ENCODE results near the gene VSX2. TPM values are rescaled to one million over a fixed set of nuclear protein-coding genes. Genes with fewer than 3 reads are reported as not detected.

The VSX2 gene
- total RNA-seq, 1 donor from 2014 or later, result not detected

DNA sequence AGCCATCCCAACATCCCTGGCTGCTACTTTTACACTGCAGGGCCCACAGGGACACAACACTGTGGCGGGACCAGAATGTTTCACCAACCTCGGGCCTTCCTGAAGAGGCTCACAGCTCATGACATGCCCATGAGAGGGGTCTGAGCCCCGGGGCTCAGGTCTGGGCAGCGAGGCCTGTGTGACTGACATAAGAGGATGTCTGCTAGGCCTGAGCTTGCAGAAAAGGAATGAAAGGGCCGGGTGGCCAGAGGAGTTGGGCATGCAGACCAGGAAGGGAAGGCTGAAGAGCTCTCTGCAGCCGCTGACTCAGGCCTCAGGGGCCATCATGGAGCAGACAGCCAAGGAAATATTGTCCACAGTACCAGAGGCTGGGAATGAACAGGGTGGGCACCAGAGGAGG is 18.3 kb upstream of the VSX2 start:
- DNase-seq (ENCODE audit: extremely low read depth, low read depth, low spot score), result no peak

DNA sequence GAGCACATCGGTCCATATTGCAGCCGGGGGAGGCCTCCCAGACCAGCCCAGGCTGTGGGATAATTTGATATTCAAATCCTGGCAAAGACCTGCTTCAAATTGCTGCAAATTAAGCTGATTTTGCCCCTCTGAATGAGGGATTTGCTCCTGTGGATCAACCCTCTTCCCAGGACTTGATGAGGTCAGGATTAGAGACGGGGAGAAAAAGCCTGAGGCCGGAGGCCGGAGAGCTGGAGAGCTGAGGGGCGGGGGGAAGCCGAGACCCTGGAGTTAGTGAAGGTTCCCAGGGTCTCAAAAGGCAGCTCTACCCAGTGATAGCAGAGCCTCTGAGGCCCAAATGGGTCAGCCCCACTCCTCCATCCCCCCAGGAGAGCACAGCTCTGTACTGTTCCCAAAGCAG is 17.5 kb upstream of the VSX2 start:
- DNase-seq (ENCODE audit: extremely low read depth, low read depth, low spot score), result no peak

DNA sequence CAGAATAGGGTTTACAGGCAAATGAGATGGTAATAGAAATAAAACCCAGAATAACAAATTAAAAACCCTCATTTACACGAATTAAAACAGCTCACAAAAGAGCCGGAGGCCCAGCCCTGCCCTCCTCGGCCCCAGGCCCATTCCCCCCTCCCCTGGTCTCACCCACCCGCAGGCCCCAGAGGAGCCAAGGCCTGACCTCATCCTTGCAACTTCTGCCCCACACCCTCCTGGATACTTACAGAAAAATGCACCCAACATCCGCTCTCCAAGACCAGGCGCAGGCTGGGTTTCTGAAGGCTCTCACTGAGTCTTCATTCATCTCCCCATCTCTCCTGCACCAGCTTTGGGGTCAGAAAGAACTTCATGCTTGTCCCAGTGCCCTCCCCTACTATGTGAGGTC is 16.2 kb upstream of the VSX2 start:
- DNase-seq (ENCODE audit: extremely low read depth, low read depth, low spot score), result no peak

DNA sequence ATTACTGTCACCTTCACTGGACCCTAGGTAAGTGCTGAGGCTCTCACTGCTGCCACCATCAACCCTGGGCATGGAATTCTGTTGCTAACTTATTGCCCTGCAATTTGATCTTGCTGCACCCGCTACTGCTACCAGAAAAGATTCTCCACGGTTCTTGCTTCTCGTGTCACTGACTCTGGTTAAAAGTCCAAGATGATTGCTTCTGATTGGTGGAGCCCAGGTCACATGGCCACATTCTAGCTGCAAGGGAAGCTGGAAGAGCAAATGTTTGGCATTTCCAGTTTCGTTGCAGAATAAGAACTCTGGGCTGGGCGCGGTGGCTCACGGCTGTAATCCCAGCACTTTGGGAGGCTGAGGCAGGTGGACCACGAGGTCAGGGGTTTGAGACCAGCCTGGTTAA is 7.5 kb upstream of the VSX2 start:
- DNase-seq (ENCODE audit: extremely low read depth, low read depth, low spot score), result no peak

DNA sequence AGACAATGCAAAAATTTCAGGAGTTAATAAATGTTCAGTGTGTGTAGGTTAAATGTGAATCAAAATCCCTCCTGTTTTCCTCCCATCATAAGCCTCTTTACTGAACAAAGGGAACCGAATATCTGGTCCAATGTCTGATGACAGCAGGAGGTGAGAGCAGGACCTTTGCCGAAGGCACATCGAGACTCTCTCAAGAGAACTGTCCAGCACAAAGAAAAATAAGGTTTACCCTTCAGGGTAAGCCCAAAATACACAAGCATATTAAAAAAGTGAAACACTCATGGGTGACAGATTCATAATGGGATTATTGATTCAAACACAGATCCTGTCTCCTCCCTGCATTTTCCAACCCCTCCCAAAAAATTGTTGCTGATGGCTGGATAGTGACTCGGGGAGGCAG is 4.2 kb upstream of the VSX2 start:
- no peak for DNase-seq (ENCODE audit: extremely low read depth, low read depth, low spot score)

DNA sequence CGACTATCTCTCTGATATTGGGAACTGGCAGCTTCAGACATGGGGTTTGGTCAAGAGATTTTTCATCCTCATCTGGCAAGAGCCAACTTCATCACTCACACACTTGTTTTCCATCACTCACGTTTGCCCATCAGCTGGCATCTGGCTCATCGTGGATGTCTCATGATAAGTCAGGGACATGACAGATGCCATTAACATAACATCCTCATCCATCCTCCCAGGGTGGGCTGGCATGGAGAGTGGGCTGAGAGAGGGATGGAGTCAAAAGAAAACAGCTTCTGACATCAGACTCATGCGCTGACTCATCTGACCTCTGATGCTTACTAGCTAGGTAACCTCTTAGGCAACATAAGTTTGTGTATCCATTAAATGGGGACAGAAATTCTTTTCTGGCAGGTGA is 1.8 kb upstream of the VSX2 start:
- no peak for DNase-seq (ENCODE audit: extremely low read depth, low read depth, low spot score)

DNA sequence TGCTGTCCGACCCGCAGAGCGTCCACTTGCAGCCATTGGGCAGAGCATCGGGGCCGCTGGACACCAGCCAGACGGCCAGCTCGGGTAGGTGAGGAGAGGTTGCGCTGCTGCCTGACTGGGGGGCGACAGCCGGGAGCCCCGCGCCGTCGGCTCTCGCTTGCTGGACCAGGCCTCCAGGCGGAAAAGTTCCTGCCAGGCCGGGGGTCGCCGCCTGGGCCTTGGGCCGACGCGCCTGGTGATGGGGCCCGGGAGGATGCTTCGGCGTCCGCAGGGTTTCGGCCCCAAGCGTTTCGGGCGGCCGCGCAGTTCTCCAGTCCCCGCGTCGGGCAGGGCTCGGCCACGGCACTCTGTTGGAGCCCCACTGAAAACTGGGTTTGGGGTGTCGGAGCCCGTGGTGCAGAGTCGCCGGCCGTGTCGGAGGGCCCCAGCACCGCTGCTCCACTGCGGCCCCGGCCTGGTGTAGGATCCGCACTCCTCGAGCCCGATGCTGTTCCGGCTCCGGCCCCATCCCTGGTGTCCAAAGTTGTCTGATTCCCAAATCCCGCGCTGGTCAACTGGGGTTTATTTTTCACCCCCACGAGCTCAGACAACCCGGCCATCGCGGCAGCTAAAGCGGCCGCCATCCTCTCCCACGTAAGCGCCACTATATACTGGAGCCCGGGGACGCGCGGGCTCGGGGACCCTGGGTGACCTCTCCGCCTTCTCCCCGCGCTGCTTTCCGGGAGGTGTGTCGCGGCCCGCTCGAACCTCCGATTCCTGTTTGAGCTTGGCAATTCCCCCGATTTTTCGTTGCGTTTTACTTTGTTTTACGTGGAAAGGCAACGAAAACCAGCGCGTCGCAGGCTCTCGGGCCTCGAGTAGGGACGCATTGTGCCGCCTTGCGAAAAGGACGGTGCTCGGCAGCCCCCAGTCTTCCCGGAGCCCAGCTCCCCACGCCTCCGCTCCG is 872 bp downstream of the VSX2 start:
- DNase-seq (ENCODE audit: extremely low read depth, low read depth, low spot score), result no peak

DNA sequence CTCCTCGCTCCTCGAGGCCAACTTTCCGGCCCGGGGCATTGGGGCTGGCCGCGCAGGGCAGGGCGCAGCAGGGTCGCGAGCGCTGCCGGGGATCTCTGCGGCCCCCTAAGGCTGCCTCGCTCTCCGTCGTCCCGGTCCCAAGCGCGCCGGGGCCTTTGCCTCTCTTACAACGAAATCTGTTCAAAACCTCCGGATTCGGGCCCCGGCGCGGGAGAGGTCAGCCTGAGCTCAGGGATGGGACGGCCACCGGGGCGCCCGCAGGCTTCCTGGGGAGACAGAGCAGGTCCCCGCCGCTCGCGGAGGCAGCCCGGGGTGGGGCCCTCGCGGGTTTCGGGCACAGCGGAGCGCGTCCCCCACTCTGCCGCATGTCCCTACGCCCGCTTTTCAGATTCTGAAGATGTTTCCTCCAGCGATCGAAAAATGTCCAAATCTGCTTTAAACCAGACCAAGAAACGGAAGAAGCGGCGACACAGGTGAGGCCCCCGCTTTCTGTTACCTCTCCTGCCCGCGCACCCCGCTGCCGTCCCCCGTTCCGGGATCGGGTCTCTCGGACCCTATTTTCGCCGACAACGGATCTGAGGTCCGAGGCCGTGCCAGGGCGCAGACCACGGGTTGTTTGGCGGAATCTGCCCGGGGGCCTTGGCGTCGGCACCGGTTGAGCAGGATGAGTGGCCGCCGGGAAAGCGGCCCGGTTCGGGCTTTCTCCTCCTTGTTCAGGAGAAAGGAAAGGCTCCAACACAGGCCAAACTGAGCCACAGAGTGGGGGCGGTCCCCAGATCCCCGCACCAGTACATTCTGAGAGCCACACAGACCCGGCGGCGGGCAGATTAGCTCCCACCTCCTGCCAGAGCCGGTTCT is 1.8 kb downstream of the VSX2 start:
- no peak for DNase-seq (ENCODE audit: extremely low read depth, low read depth, low spot score)

DNA sequence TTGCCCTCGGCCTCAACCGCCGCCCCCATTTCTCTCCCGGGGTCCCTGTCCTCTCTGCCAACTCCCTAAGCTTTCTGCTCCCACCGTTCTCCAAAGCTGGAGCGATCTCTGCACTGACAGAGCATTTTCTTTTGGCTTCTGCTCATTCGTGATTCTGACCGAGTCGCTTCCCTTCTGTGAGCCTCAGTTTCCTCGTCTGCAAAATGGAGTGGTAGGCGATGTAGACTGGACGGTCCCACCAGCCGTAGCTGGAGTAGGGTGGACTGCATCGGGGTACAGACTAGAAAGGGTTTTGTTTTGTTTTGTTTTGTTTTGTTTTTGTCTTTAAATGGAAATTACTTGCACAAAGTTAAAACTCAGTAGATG is 2.4 kb downstream of the VSX2 start:
- DNase-seq (ENCODE audit: extremely low read depth, low read depth, low spot score), result no peak

DNA sequence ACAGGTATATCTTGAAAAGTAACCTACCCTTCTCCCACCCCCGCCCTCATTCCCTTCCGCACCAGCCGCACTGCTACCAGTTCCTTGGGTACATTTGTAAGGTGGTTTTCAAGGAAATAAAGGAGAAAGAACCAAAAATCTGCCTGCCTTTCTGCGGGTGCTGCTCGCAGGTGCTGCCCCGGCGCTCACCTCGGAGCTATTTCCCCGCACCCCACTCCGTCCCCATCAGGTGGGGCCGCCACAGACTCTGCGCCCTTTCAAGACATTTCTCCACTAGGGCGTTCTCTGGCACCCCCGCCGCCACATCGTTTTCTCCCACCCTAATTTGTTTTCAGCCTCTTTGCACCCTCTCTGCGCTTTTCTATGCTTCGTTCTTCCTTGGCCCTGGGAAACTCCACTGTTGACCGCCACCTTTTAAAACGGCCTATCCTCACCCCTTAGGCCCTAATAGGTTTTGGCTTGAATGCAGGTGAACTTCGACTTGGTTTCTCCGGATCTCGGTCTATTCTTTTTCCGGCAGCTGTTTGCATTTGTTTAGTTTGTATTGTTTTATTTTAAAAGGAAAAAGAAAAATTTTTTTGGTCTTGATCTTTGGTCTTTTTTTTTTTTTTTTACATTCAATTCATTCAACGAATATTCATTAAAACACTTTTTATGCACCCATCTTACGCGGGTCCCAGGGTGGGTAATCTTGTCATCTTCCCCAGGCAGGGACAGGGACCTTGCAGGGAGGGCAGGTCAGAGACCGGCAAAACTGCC is 3.0 kb downstream of the VSX2 start:
- DNase-seq (ENCODE audit: extremely low read depth, low read depth, low spot score), result no peak

DNA sequence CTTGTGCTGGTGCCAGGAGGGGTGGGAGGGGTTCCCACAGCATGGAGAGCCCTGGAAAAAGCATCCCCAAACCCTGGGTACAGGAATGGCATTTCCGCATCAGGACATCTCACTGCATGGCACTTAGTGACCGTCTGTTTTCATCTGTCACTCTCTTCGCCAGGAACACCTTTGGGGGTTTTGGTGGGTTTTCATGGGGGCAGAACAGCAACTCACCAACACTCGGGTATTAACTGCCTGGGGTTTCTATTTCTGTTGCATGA is 3.5 kb downstream of the VSX2 start:
- no peak for DNase-seq (ENCODE audit: extremely low read depth, low read depth, low spot score)

DNA sequence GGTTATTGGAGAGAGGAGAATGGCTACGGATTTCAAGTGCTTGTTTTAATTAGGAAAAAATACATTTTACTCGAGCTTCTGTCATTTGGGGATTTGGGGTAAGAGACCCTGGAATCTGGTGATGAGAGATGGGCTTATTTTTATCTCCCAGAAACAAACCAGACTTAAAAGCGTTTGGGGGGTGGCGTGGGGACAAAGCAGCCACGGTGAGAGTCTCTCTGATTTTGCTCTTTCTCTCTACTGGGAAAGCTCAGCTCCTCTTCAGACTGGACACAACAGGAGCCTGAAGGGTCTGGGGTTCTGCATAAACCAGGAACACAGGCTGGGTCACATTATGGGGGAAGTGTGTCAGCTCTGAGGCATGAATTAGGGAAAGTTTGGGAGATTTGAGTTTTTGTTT is 3.8 kb downstream of the VSX2 start:
- DNase-seq (ENCODE audit: extremely low read depth, low read depth, low spot score), result no peak

DNA sequence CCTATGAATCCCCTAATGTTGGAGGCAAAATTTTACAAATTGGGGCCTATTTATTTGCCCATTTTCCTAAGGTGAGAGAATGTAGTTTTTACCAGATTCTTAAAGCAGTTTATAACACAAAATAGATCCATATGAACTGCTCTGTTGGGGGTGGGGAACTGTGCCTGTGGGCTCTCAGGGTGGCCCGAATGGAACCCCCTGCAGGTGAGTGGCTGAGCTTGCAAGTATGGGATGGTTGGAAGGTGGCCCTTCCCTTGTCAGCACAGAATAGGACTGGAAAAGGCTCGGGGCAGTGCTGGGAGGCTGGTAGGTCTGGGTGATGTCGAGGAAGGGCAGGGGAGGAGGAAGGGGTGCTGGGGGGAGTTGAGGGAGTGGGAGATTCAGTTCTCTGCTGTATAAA is 4.9 kb downstream of the VSX2 start:
- DNase-seq (ENCODE audit: extremely low read depth, low read depth, low spot score), result no peak

DNA sequence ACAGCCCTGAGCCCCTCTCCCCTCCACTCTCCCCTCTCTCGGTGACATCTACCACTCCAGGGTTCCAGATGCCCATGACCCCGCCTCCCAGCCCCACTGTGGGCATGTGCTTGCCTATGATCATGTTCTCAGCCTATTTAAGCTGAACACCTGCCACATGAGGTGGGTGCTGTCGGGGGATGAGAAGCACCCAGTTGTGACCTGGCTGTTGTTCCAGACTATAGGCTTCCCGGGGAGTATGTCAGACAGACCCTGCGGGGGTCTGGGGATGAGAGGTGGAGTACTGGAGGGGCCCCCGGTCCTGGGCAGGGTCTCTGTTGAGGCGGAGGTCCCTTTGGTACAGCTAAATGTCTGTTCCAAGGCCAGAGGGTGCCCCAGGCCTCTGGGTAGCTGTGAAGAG is 6.0 kb downstream of the VSX2 start:
- no peak for DNase-seq (ENCODE audit: extremely low read depth, low read depth, low spot score)

DNA sequence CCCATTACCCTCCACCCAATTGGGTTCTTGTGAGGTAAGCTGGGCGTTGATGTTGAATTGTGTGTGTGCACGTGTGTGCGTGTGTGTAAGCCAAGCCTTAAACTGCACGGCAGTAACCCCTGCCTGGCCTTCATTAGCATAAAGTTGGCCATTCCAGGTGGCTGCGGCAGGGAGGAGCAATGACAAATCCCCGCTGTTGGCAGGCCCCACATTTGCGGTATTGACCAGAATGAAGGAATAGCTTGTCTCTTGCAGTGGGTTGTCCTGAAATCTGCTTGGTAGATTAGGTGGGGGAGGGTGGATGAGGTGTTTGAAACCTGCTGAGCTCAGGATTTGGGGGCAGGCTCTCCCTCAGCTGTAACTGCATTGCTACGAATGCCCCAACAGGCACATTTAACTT is 7.3 kb downstream of the VSX2 start:
- no peak for DNase-seq (ENCODE audit: extremely low read depth, low read depth, low spot score)

DNA sequence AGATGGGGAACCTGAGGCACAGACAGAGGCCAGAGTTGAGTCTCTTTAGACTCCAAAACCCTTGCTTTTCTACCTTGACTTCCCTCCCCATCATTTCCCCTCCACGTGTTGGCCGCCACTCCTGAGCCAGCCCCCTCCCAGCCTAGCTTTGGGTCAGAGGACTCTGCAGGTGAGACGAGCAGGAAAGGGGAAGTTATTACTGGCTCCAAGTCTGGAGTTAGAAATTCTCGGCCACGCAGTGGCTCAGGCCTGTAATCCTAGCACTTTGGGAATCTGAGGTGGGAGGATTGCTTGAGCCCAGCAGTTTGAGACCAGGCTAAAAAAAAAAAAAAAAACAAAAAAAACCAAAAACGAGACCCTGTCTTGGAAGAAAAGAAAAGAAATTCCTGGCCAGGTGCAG is 8.8 kb downstream of the VSX2 start:
- no peak for DNase-seq (ENCODE audit: extremely low read depth, low read depth, low spot score)

DNA sequence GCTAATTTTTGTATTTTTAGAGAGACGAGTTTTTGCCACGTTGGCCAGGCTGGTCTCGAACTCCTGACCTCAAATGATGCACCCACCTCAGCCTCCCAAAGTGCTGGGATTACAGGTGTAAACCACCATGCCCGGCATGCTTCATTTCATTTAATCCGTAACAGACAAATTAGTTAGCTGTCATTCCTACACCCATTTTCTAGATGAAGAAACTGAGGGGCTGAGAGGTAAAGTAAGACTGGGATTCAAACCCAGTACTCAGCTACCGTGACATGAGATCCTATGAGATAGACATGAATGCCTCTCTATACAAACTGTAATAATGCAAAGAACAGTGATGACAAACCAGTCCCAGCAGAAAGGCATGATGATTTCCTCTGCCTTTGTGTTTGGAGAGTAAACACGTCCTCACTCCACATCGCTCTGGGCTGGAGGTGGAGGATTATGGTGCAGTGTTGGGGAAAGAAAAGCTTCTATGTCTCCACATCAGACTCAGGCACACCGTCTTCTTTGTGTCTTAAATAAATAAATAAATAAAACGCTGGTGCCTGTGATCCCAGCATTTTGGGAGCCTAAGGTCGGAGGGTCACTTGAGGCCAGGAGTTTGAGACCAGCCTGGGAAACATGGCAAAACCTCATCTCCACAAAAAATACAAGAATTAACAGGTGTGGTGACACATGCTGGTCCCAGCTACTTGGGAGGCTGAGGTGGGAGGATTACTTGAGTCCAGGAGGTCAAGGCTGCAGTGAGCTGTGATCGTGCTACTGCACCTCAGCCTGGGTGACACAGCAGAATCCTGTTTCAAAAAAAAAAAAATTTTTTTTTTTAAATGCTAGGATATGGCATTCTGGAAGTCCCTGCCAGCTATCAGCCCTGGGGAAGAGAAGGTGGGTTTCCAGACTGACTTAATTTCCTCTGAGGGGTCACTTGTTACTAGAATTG is 10.5 kb downstream of the VSX2 start:
- DNase-seq (ENCODE audit: extremely low read depth, low read depth, low spot score), result no peak

DNA sequence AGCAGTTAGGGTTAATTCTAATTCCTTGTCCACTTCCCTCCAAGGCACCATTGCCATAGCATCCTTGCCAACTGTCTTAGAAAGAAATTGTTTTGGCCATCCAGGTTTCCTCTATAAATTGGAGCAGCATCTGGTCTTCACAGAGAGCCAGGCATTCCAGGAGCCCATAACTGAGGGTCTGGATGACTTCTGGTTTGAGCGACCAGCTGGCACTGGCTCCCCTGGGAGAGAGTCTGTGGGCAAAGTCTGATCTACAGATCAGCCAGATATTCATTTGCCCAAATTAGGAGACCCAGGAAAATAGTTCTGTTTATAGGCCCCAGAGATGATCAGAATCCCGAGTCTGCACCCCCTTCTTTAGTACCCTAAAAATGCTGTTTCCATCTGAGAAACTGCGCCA is 16.0 kb downstream of the VSX2 start:
- no peak for DNase-seq (ENCODE audit: extremely low read depth, low read depth, low spot score)

DNA sequence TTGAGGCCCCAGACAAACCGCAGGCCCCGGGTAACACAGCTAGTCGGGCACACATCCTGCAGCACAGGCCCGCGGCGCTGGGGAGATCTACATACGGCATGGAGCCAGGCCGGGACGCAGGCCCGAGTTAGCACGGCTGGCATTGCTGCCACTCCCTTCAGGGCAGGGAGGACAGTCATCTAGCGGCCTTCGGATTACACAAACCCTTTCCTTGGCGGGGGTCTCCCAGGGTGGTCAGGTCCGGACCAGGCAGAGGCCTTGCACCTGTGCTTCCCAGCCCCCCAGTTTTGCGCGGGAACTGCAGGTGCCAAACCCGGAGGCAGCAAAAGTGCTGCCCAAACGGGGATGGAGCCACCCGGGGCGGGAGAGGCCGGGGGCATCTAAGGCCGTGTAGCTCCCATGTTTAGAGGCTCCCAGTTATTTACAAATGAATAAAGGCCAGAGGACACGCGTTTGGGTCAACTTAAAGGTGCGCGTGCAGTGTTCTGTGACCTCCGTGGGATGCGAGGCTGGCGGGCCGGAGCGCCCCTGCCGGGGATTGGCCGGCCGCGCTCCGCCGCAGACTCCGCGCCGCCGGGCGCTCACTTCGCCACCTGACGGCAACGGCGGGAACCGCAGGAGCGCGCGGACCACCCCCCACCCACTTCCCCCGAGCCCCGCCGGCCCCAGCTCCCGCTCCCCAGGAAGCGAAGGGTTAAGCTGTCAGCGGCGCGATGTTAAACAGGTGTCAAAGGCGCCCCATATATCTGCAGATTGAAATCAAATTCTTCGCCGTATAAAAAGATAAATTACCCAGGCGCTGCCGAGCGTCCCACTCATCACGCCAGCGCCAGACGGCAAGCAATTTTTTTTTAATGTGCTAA is 18.1 kb downstream of the VSX2 start:
- DNase-seq (ENCODE audit: extremely low read depth, low read depth, low spot score), result no peak
